ENCODE results near the gene TBCD.

GRCh38 chr17:82854226-82854625 is 102.4 kb downstream of the TBCD start:
- TF ChIP-seq CTCF (IDR thresholded peaks at IDR 0.05; ENCODE audit: low read length) (no peak), EZH2 (optimal IDR thresholded peaks at IDR 0.05; ENCODE audit: low read depth, low read length) (no peak)
